SK-N-SH treated with all-trans-retinoic acid at 6 μM for 48 hours (cell line): ENCODE data around the gene CCDC88C.

ENCODE experiments used
- GLIS3 ChIP-seq: fragments of 250-450 bp; sonication (Bioruptor Pico); IDR thresholded peaks from 2 replicates; pipeline ENCODE4 v1.5.0; 2020; ENCODE audit warnings: mild to moderate bottlenecking, moderate library complexity
- PATZ1 ChIP-seq: fragments of 250-450 bp; sonication (Bioruptor Pico); IDR thresholded peaks from 2 replicates; pipeline ENCODE4 v1.8.0; 2020; ENCODE audit warnings: mild to moderate bottlenecking, moderate library complexity, borderline replicate concordance
- POU6F1 ChIP-seq: fragments of 250-450 bp; sonication (Bioruptor Pico); IDR thresholded peaks from 2 replicates; pipeline ENCODE4 v1.8.0; 2021; ENCODE audit warnings: low read depth, mild to moderate bottlenecking, moderate library complexity, borderline replicate concordance
- ZFP3 ChIP-seq: fragments of 250-450 bp; sonication (Bioruptor Pico); IDR thresholded peaks from 2 replicates; pipeline ENCODE4 v1.5.0; 2020; ENCODE audit warnings: mild to moderate bottlenecking, moderate library complexity
- ZNF565 ChIP-seq: fragments of 450-650 bp; formaldehyde crosslinking; conservative IDR thresholded peaks from 2 replicates; pipeline ENCODE4 v1.5.0; 2020; ENCODE audit warnings: low read depth, mild to moderate bottlenecking, moderate library complexity
- ZNF70 ChIP-seq: fragments of 450-650 bp; formaldehyde crosslinking; IDR thresholded peaks from 2 replicates; pipeline ENCODE4 v1.5.0; 2020; ENCODE audit warnings: mild to moderate bottlenecking, moderate library complexity

GRCh38 chr14:91305650-91306431 is 111.8 kb downstream of the CCDC88C start:
- TF ChIP-seq ZNF565 (CRISPR knock-in tag) (no peak), ZFP3 (CRISPR knock-in tag) (no peak), ZNF70 (CRISPR knock-in tag) (no peak), PATZ1 (CRISPR knock-in tag) (no peak), POU6F1 (CRISPR knock-in tag) (no peak), GLIS3 (no peak)
